CD4-positive, CD25-positive, alpha-beta regulatory T cell (primary cell): ENCODE data around the gene PTPRN2. TPM values are rescaled to one million over a fixed set of nuclear protein-coding genes. Genes with fewer than 3 reads are reported as not detected.
"Not testable (repeated sequence)": the region's sequence is repeated elsewhere in the genome, so short reads cannot be mapped to it uniquely, and the experiment has no call there.

Source experiments
- ATAC-seq, 2 donors: fragments of 150-1000 bp; cut with Tn5 transposase; one replicate each; pipeline ENCODE4 v1.10.0; 2021; ENCODE audit warnings: low read depth in 2 of 2, moderate number of reproducible peaks in 2 of 2, moderate library complexity in 1 of 2
- DNase-seq, 3 donors: peaks; one replicate each; pipeline versions ENCODE4 v3.0.0 to v3.0.0-alpha.2; 2012 to 2022; ENCODE audit warnings: mixed read lengths in 1 of 3
- H3K27ac ChIP-seq: one replicate; pipeline ENCODE4 v1.7.0; 2013; ENCODE audit warnings: mild to moderate bottlenecking, low read length; ENCODE audit not compliant: insufficient read depth, poor library complexity, severe bottlenecking
- H3K27me3 ChIP-seq: one replicate; pipeline ENCODE4 v1.7.0; 2013; ENCODE audit warnings: low read length; ENCODE audit not compliant: control insufficient read depth, insufficient read depth
- H3K36me3 ChIP-seq: one replicate; pipeline ENCODE4 v1.7.0; 2013; ENCODE audit warnings: mild to moderate bottlenecking, low read length, moderate library complexity; ENCODE audit not compliant: control insufficient read depth, insufficient read depth
- H3K4me1 ChIP-seq: 2 replicates; pipeline ENCODE4 v1.7.0; 2013; ENCODE audit warnings: mild to moderate bottlenecking, low read length; ENCODE audit not compliant: insufficient read depth, control insufficient read depth, poor library complexity, severe bottlenecking
- H3K4me3 ChIP-seq: one replicate; pipeline ENCODE4 v1.7.0; 2013; ENCODE audit warnings: low read depth, mild to moderate bottlenecking, low read length, moderate library complexity
- H3K9me3 ChIP-seq, 2 experiments: 1 replicate in 1 of 2; 2 replicates in 1 of 2; pipeline ENCODE4 v1.7.0; 2013; ENCODE audit warnings: low read length in 2 of 2, mild to moderate bottlenecking in 1 of 2, moderate library complexity in 1 of 2; ENCODE audit not compliant: control insufficient read depth in 2 of 2
- H3K27ac Mint-ChIP-seq, 3 donors: one replicate each; pipeline ENCODE4 v1.8.0; 2020 to 2022; ENCODE audit warnings: mild to moderate bottlenecking in 3 of 3, mixed read lengths in 3 of 3, moderate library complexity in 2 of 3
- H3K27me3 Mint-ChIP-seq: one replicate; pipeline ENCODE4 v1.8.0; 2022; ENCODE audit warnings: mild to moderate bottlenecking, mixed read lengths
- H3K36me3 Mint-ChIP-seq: one replicate; pipeline ENCODE4 v1.8.0; 2020; ENCODE audit warnings: mixed read lengths
- H3K4me1 Mint-ChIP-seq, 4 donors: one replicate each; pipeline ENCODE4 v1.8.0; 2020 to 2022; ENCODE audit warnings: mixed read lengths in 4 of 4, mild to moderate bottlenecking in 1 of 4
- H3K4me3 Mint-ChIP-seq, 4 donors: one replicate each; pipeline ENCODE4 v1.8.0; 2020 to 2022; ENCODE audit warnings: mild to moderate bottlenecking in 4 of 4, mixed read lengths in 4 of 4, moderate library complexity in 3 of 4
- H3K9me3 Mint-ChIP-seq, 7 donors: one replicate each; pipeline ENCODE4 v1.8.0; 2020 to 2022; ENCODE audit warnings: mixed read lengths in 7 of 7, mild to moderate bottlenecking in 3 of 7, moderate library complexity in 2 of 7
- polyA plus RNA-seq, 4 donors: library from polyadenylated mRNA; unstranded; fragments of 300-500 nt; fragmentation: Illumina TruSeq; gene quantifications; one replicate each; pipeline ENCODE4 v1.2.3, GENCODE V29; 2021
- total RNA-seq: library from RNA; stranded (reverse); gene quantifications from one replicate; pipeline ENCODE4 v1.2.3, GENCODE V29; 2022

PTPRN2 gene
- total and polyA plus RNA-seq, 5 donors from 2014 or later: 1.6 to 4.7 (median 2.7) TPM

- H3K27me3 ChIP-seq, H3K27ac Mint-ChIP-seq, H3K4me1 Mint-ChIP-seq, H3K36me3 Mint-ChIP-seq, H3K27ac ChIP-seq, H3K4me3 ChIP-seq, ATAC-seq, H3K27me3 Mint-ChIP-seq, H3K4me3 Mint-ChIP-seq, DNase-seq, H3K36me3 ChIP-seq, H3K4me1 ChIP-seq: not testable (repeated sequence)
- H3K9me3 ChIP-seq: peaks cover 7 to 11% of the 10 kb centered on the region in 2 experiments
- peaks cover 0 to 20% (median 7%) of the 10 kb centered on the region in 7 donors for H3K9me3 Mint-ChIP-seq
Measured at GRCh38 chr7:158304072-158304471, 283.6 kb downstream of the PTPRN2 start.

DNA sequence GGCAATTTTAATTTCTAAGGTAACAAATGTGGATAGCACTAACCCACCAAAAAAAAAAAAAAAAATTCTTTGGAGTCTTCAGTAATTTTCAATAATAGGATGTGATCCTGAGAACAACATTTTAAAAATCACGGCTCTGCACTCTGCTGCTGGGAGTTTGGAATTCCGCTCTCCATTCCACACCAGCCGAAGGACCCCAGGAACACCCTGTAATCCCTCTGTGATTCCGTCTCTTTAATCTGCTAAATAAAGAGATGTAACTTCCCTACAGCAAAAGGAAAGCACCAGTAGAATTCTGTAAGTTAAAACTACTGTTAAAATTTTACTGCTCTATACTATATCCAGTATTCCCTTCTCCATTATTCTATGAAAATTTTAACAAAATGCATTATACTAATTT lies 284.5 kb downstream of the PTPRN2 start:
- Mint-ChIP-seq H3K4me1 (no peaks in the 10 kb centered on the region), H3K27me3 (no peaks in the 10 kb centered on the region), H3K9me3 (peaks cover 0 to 18% (median 6%) of the 10 kb centered on the region in 7 donors), H3K27ac (no peak overlapping the region), H3K36me3 (no peaks in the 10 kb centered on the region), H3K4me3 (no peak overlapping the region)
- DNase-seq: no peak
- Histone ChIP-seq H3K4me1 (no peaks in the 10 kb centered on the region), H3K4me3 (no peak overlapping the region), H3K9me3 (peaks cover 7 to 8% of the 10 kb centered on the region in 2 experiments), H3K27me3 (no peaks in the 10 kb centered on the region), H3K36me3 (no peaks in the 10 kb centered on the region), H3K27ac (no peak overlapping the region)
- no peak for ATAC-seq

- Mint-ChIP-seq H3K27me3 (no peaks in the 10 kb centered on the region), H3K4me1 (no peaks in the 10 kb centered on the region), H3K9me3 (peaks cover 0 to 13% (median 3%) of the 10 kb centered on the region in 7 donors), H3K4me3 (no peak overlapping the region), H3K36me3 (no peaks in the 10 kb centered on the region), H3K27ac (no peak overlapping the region)
- DNase-seq (no peak), ATAC-seq (no peak)
- Histone ChIP-seq H3K4me1 (no peaks in the 10 kb centered on the region), H3K9me3 (peaks cover 4 to 6% of the 10 kb centered on the region in 2 experiments), H3K4me3 (no peak overlapping the region), H3K36me3 (no peaks in the 10 kb centered on the region), H3K27ac (no peak overlapping the region), H3K27me3 (no peaks in the 10 kb centered on the region)
Measured at GRCh38 chr7:158302274-158303070, 285.2 kb downstream of the PTPRN2 start.

DNA sequence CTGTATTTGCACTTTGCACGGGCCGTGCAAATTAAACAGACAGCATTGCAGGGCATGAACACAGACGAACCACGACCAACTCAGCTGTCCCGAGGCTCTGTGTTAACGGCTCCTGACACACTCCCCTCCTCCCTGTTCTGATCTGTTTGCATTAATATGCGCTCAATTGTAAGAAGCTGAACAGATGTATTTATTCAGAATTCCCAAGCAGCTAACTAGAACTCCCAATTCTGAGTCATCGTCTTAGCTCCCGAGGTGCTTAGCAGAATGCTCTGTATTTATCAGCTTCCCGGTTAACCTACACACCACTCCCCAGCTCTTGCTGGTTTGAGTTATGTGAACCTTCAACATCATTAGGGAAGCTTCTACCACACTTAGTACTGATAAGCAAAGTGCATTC lies 286.4 kb downstream of the PTPRN2 start:
- peaks cover 0 to 9% (median 0%) of the 10 kb centered on the region in 7 donors for H3K9me3 Mint-ChIP-seq
- H3K36me3 Mint-ChIP-seq: no peaks in the 10 kb centered on the region

DNA sequence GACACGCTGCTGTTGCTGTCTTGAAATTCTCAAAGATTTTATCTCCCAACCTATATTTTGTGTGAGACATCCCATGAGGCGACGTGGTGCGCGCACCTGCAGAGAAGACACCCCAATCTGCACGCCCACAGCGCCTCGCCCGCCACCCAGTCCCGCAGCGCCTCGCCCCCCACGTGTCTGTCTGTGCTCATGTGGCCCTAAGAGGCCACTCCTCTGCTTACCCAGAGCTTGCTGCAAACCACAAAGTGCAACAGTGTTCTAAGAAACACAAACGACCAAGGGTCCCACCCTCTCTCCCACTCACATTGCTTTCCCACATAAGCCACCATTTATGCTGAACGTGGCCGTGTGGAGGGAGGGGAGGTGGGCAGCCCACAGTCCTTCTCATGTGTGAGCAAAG lies 287.2 kb downstream of the PTPRN2 start:
- no peak for DNase-seq
- Histone ChIP-seq H3K4me1 (no peaks in the 10 kb centered on the region), H3K4me3 (no peak overlapping the region), H3K27me3 (no peaks in the 10 kb centered on the region), H3K36me3 (no peaks in the 10 kb centered on the region), H3K9me3 (peaks cover 0 to 2% of the 10 kb centered on the region in 2 experiments), H3K27ac (no peak overlapping the region)
- H3K4me1 Mint-ChIP-seq: no peaks in the 10 kb centered on the region
- ATAC-seq: no peak
- H3K27me3 Mint-ChIP-seq: no peaks in the 10 kb centered on the region
- no peak overlapping the region for H3K4me3 Mint-ChIP-seq
- peaks cover 0 to 7% (median 0%) of the 10 kb centered on the region in 7 donors for H3K9me3 Mint-ChIP-seq
- H3K36me3 Mint-ChIP-seq: no peaks in the 10 kb centered on the region
- H3K27ac Mint-ChIP-seq: no peak overlapping the region

More for the DNA sequence above, 286.4 kb downstream of the PTPRN2 start:
- Histone ChIP-seq H3K36me3 (no peaks in the 10 kb centered on the region), H3K4me3 (no peak overlapping the region), H3K4me1 (no peaks in the 10 kb centered on the region), H3K27ac (no peak overlapping the region), H3K9me3 (peaks cover 0 to 2% of the 10 kb centered on the region in 2 experiments), H3K27me3 (no peaks in the 10 kb centered on the region)
- ATAC-seq: no peak
- H3K4me1 Mint-ChIP-seq: no peaks in the 10 kb centered on the region
- DNase-seq: no peak
- no peaks in the 10 kb centered on the region for H3K27me3 Mint-ChIP-seq
- H3K4me3 Mint-ChIP-seq: peak overlapping the region in 1 of 4 donors; percentile 76
- H3K27ac Mint-ChIP-seq: no peak overlapping the region

DNA sequence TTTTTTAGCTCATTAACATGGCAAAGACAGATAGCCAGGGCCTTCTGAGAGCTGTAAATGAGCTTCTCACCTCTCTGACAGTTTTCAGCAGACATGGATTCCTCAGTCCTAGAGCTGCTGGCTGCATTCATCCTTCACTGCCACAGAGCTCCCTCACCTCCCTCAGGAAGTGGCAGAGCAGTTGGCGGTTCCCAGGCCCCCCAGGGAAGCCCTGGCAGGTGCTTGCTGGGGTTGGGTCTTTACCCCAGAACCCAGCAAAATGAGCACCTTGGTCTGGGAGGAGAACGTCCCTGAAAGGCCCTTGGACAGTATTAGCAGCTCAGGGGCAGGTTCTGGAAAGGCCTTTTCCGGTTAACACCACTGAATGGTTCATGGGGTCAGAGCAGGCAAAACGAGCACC lies 288.0 kb downstream of the PTPRN2 start:
- Mint-ChIP-seq H3K27me3 (no peaks in the 10 kb centered on the region), H3K27ac (no peak overlapping the region), H3K4me1 (no peaks in the 10 kb centered on the region), H3K4me3 (no peak overlapping the region), H3K36me3 (no peaks in the 10 kb centered on the region), H3K9me3 (peaks cover 0 to 5% (median 0%) of the 10 kb centered on the region in 7 donors)
- H3K9me3 ChIP-seq: no peaks in the 10 kb centered on the region
- DNase-seq (no peak), ATAC-seq (no peak)
- H3K4me3 ChIP-seq: no peak overlapping the region
- no peaks in the 10 kb centered on the region for H3K36me3 ChIP-seq
- no peak overlapping the region for H3K27ac ChIP-seq
- no peaks in the 10 kb centered on the region for H3K4me1 ChIP-seq
- no peaks in the 10 kb centered on the region for H3K27me3 ChIP-seq

DNA sequence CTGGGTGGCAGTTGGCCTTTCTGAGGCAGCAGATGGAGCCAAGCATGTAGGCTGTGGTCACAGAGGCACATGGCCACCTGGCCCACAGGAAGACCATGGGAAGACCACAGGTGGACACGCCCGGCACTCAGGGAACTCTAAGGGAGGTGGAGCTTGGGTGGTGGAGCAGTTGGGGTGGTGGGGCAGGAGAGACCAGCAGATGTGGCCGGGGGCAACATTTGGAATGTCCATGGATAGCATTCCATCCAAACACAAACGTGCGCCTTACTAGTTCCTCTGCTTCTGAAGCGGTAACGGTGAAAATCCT lies 290.9 kb downstream of the PTPRN2 start:
- Histone ChIP-seq H3K27me3 (no peaks in the 10 kb centered on the region), H3K36me3 (no peaks in the 10 kb centered on the region), H3K4me3 (no peak overlapping the region), H3K9me3 (no peaks in the 10 kb centered on the region), H3K27ac (no peak overlapping the region), H3K4me1 (no peaks in the 10 kb centered on the region)
- H3K9me3 Mint-ChIP-seq: peaks cover 0 to 3% (median 0%) of the 10 kb centered on the region in 7 donors
- no peaks in the 10 kb centered on the region for H3K36me3 Mint-ChIP-seq
- peak overlapping the region in 1 of 3 donors; percentile 52 for H3K27ac Mint-ChIP-seq
- no peaks in the 10 kb centered on the region for H3K27me3 Mint-ChIP-seq
- no peak overlapping the region for H3K4me3 Mint-ChIP-seq
- DNase-seq (no peak), ATAC-seq (no peak)
- no peaks in the 10 kb centered on the region for H3K4me1 Mint-ChIP-seq
